Activated CD4-positive, alpha-beta memory T cell treated with anti-CD3 and anti-CD28 coated beads for 36 hours (primary cell): ENCODE measurements around the gene MS4A4A. TPM values are rescaled to one million over a fixed set of nuclear protein-coding genes. Genes with fewer than 3 reads are reported as not detected.

ENCODE experiments used
- CTCF ChIA-PET: fragments of 350-600 bp; sonication (Branson Sonifier 250); formaldehyde crosslinking; loops from one replicate; lab custom pipeline; 2021; ENCODE audit warnings: antibody characterized with exemption, inconsistent platforms; lab: Charles Lee
- POLR2A ChIA-PET: fragments of 350-600 bp; sonication (Branson Sonifier 250); formaldehyde crosslinking; loops from one replicate; lab custom pipeline; 2021; ENCODE audit warnings: antibody characterized with exemption; lab: Charles Lee
- DNase-seq: peaks from one replicate; pipeline ENCODE4 v3.0.0-alpha.2; 2020
- H3K27ac Mint-ChIP-seq: one replicate; pipeline ENCODE4 v1.8.0; 2021; ENCODE audit warnings: mixed read lengths
- H3K27me3 Mint-ChIP-seq: one replicate; pipeline ENCODE4 v1.8.0; 2021; ENCODE audit warnings: mixed read lengths
- H3K36me3 Mint-ChIP-seq: one replicate; pipeline ENCODE4 v1.8.0; 2021; ENCODE audit warnings: mixed read lengths
- H3K4me1 Mint-ChIP-seq: one replicate; pipeline ENCODE4 v1.8.0; 2021; ENCODE audit warnings: low read depth, mixed read lengths
- H3K4me3 Mint-ChIP-seq: one replicate; pipeline ENCODE4 v1.8.0; 2021; ENCODE audit warnings: mild to moderate bottlenecking, mixed read lengths
- H3K9me3 Mint-ChIP-seq: one replicate; pipeline ENCODE4 v1.8.0; 2021; ENCODE audit warnings: mixed read lengths
- intact Hi-C: fragments of 100-400 bp; cut with micrococcal nuclease; formaldehyde crosslinking; loops from one replicate; pipeline ENCODE4 v1.15.1; 2023
- total RNA-seq, 2 experiments: library from RNA; stranded (reverse); gene quantifications; one replicate each; pipeline ENCODE4 v1.2.3, GENCODE V29; 2021

The MS4A4A gene
- total RNA-seq, result not detected

DNA sequence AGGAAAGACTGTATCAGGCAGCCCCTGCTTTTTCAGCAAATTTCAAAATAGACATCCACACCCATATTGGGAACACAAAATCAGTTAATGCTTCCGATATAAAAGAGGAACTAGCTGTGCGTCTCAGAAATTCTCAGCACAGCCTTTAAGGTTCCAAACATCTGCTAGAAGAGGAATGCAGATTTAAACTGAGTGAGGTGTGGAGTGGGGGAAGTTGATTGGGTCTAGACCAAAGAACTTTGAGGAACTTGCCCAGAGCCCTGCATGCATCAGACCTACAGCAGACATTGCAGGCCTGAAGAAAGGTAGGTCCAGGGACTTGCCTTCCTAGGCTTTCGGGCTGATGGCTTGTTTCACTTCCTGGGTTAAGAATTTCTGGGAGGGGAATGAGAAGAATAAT is at the start of gene MS4A4A:
Gene MS4A4A, plus strand, starts transcription at position 255 of the 400 bp plus-strand sequence. Its CDS starts 10 bp downstream, at position 265.
- Mint-ChIP-seq H3K4me1 (no peaks in the 10 kb centered on the region), H3K27ac (no peak within 1 kb of the TSS), H3K9me3 (no peaks in the 10 kb centered on the region), H3K36me3 (no peaks in the 10 kb centered on the region), H3K4me3 (no peak within 1 kb of the TSS), H3K27me3 (peaks cover 13% of the 10 kb centered on the region)
- DNase-seq, result no peak
- POLR2A ChIA-PET, result no interaction called here
- CTCF ChIA-PET, result no interaction called here
- intact Hi-C loops, result no loop called here

DNA sequence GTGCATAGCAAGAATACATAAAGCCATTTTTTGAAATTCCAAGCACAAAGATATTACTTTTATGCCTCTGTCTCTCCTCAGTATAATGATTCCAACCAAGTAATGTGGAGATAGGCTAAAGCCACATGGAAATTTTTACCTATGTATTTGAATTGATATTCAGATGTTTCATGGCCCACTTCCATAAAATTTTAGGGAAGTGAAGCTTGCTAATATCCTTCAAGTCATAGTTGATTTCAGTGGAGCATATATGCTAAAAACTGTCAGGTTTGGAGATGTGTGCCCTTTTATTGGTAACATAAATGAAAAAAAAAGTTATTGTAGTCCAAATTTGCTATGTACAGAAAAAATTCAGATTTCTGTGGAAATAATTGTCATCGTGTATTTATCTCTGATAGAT is 49.8 kb upstream of the MS4A4A start:
- POLR2A ChIA-PET, result no interaction called here
- CTCF ChIA-PET, result interaction anchor here (0.7 kb wide), 1 partner anchor 636 kb away, joined by 4 read pairs; no protein-coding TSS in a partner anchor
- Mint-ChIP-seq H3K9me3 (no peaks in the 10 kb centered on the region), H3K27ac (no peak overlapping the region), H3K4me3 (no peak overlapping the region), H3K36me3 (no peaks in the 10 kb centered on the region), H3K27me3 (peaks cover 3% of the 10 kb centered on the region), H3K4me1 (no peaks in the 10 kb centered on the region)
- intact Hi-C loops, result no loop called here
- DNase-seq, result no peak

DNA sequence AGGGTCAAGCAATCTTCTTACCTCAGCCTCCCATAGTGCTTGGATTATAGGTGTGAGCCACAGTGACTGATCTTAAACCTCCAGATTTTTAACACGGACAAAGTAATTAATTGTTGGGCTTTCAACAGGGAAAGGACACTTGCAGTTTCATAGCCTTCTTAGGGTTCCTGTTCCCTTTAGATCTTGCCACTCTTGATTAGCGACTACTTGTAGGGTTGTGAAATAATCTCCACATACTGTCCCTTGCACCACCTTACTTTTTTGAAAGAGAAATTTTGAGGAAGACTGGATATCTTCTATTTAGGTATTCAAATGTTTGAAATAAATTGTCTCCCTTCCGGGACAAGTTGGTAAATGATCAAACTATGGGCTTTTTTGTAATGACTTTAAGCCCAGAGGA is 45.1 kb upstream of the MS4A4A start:
- H3K36me3 Mint-ChIP-seq, result no peaks in the 10 kb centered on the region
- H3K9me3 Mint-ChIP-seq, result no peaks in the 10 kb centered on the region
- no peak for DNase-seq
- ChIA-PET POLR2A (no interaction called here), CTCF (interaction anchor here (0.6 to 1.0 kb wide), 2 partner anchors 11 to 442 kb away, joined by 3 to 4 read pairs; no protein-coding TSS in a partner anchor)
- H3K27ac Mint-ChIP-seq, result no peak overlapping the region
- H3K27me3 Mint-ChIP-seq, result peaks cover 15% of the 10 kb centered on the region
- intact Hi-C loops, result no loop called here
- no peaks in the 10 kb centered on the region for H3K4me1 Mint-ChIP-seq
- H3K4me3 Mint-ChIP-seq, result no peak overlapping the region

DNA sequence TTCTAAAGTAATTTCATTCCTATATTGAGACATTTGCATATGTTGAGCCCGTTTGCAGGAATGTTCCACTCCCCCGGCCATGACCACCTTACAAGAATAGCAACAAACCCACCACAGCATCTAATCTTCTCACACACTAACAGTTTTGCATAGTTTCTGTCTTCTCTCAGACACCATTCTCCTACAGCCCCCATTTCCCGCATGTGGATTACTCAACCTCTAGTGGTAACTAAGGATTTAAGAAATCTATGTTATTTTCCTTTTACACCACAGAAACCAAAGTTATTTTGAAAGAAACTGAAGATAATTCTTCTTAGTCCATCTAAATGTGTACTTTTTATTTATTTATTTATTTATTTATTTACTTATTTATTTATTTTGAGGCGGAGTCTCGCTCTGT is 39.8 kb upstream of the MS4A4A start:
- DNase-seq, result no peak
- H3K4me1 Mint-ChIP-seq, result no peaks in the 10 kb centered on the region
- CTCF ChIA-PET, result no interaction called here
- intact Hi-C loops, result no loop called here
- H3K4me3 Mint-ChIP-seq, result no peak overlapping the region
- no peaks in the 10 kb centered on the region for H3K9me3 Mint-ChIP-seq
- H3K36me3 Mint-ChIP-seq, result no peaks in the 10 kb centered on the region
- POLR2A ChIA-PET, result no interaction called here
- no peak overlapping the region for H3K27ac Mint-ChIP-seq
- peaks cover 23% of the 10 kb centered on the region for H3K27me3 Mint-ChIP-seq

DNA sequence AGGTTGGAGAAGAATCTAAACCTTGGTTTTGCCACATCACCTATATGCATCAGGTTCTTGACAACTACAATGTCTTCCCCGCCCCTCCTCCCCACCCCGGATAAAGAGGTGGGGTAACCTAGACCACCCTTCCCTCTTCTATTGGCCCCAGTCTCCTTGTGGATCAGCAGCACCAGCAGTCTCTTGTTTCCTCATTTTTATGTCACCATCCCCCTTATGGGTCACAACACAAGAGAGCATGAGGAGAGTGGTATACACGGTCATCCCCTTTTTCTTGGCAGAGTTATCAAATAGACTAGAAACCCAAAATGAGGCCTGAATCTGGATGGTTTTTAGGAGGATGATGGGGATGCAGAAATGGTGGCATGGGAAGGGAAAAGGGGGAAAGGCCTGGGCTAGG is 38.7 kb upstream of the MS4A4A start:
- H3K27me3 Mint-ChIP-seq, result peaks cover 23% of the 10 kb centered on the region
- CTCF ChIA-PET, result no interaction called here
- H3K36me3 Mint-ChIP-seq, result no peaks in the 10 kb centered on the region
- no peak overlapping the region for H3K27ac Mint-ChIP-seq
- intact Hi-C loops, result no loop called here
- no peaks in the 10 kb centered on the region for H3K4me1 Mint-ChIP-seq
- H3K4me3 Mint-ChIP-seq, result no peak overlapping the region
- no peaks in the 10 kb centered on the region for H3K9me3 Mint-ChIP-seq
- POLR2A ChIA-PET, result no interaction called here
- no peak for DNase-seq

DNA sequence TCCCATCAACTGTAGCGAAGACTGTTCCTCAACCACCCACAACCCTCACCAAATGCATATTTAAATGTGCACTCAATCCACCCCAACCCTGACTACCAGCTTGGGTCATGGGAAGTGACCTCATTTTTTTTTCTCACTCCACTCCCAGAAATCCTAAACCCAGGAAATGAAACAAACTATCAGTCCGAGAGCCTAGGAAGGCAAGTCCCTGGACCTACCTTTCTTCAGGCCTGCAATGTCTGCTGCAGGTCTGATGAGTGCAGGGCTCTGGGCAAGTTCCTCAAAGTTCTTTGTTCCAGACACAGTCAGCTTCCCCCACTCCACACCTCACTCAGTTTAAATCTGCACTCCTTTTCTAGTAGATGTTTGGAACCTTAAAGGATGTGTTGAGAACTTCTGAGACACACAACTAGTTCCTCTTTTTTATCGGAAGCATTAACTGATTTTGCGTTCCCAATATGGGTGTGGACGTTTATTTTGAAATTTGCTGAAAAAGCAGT is 37.7 kb upstream of the MS4A4A start, which contains the start of gene MS4A4E:
Gene MS4A4E, minus strand, starts transcription at position 398 of the 500 bp plus-strand sequence. CDS start 13,082 bp downstream, outside the sequence.
- intact Hi-C loops, result no loop called here
- ChIA-PET CTCF (no interaction called here), POLR2A (no interaction called here)
- Mint-ChIP-seq H3K27me3 (peaks cover 16% of the 10 kb centered on the region), H3K4me1 (no peaks in the 10 kb centered on the region), H3K9me3 (no peaks in the 10 kb centered on the region), H3K36me3 (no peaks in the 10 kb centered on the region), H3K4me3 (no peak within 1 kb of the TSS), H3K27ac (no peak within 1 kb of the TSS)
- no peak for DNase-seq

DNA sequence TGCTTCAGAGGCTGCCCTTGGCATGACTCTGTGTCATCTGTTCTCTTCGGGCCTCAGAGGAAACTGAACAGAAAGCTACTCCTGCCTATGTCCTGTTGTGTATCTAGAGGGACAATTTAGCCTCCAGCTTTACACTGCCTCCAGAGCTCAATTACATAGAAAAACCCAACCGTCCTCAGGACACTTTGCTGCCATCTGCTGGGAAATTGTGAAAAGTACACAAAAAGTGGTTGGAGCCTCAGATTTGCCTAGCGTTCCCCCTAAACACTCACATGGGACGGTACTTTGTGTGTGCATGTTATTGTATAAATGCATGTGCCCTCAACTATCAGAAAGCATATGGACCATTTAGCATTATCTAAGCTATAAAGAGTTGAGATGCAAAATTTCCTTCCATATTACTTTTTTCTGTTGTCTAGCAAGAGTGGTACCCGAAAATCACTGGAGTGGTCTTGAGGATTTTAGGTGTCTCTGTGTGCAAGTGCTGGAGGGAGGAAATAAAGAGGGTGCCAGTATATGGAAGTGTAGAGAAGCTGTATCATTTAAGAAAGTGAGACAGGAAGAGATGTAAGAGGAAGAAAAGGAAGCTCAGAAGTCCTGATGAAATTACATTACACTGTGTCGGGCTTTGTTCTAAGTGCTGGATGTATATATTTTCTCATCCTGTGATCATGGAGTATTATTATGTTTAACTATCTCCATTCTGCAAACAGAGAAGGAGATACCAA is 28.8 kb upstream of the MS4A4A start:
- H3K27me3 Mint-ChIP-seq, result peaks cover 19% of the 10 kb centered on the region
- intact Hi-C loops, result no loop called here
- H3K36me3 Mint-ChIP-seq, result no peaks in the 10 kb centered on the region
- H3K4me1 Mint-ChIP-seq, result no peaks in the 10 kb centered on the region
- no peak for DNase-seq
- ChIA-PET CTCF (no interaction called here), POLR2A (no interaction called here)
- no peak overlapping the region for H3K4me3 Mint-ChIP-seq
- no peak overlapping the region for H3K27ac Mint-ChIP-seq
- peaks cover 8% of the 10 kb centered on the region for H3K9me3 Mint-ChIP-seq

DNA sequence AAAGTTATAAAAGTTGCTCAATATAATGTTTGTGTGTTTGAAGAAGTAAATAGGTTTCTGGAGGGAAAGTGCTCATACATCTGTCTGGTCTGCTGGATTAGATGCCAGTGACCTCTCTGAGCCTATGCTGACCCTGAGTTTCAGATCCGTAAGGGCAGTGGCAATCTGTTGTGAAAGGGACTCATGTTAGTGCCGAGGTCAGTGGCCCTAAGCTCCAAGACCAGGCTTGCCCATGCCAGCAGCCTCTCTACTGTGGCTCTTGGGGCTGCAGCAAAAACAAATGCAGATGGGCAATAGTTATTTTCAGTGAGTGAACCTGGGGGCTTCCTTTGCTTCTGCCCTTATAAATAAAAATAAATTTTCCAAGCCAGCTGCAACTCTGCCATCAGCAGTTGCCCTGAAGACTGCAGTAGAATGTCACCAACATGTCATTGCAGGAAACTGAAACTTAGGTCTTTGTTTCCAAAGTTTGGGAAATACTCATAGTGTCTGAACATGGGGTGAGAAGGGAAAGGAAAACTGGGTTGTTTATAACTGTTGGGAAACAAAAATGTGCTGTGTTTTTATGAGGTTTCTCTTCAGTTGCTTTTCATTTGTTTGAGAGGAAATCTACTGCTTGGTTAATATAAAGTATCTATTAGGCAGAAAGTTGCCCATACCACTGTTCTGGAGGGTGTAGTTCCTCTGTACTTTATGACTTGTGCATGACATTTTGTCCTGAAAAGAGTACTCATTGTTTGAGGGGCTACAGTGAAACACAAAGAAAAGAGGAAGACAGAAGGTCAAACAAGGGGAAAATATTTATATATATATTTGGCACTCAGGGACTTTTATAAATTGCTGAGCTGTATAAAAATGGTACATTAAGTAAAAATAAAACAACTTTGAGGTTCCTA is 28.0 kb upstream of the MS4A4A start:
- intact Hi-C loops, result no loop called here
- no peak for DNase-seq
- no peaks in the 10 kb centered on the region for H3K4me1 Mint-ChIP-seq
- CTCF ChIA-PET, result interaction anchor here (0.8 kb wide), 1 partner anchor 12 kb away, joined by 4 read pairs; no protein-coding TSS in a partner anchor
- POLR2A ChIA-PET, result no interaction called here
- H3K27ac Mint-ChIP-seq, result no peak overlapping the region
- no peak overlapping the region for H3K4me3 Mint-ChIP-seq
- peaks cover 8% of the 10 kb centered on the region for H3K9me3 Mint-ChIP-seq
- H3K36me3 Mint-ChIP-seq, result no peaks in the 10 kb centered on the region
- peaks cover 19% of the 10 kb centered on the region for H3K27me3 Mint-ChIP-seq

DNA sequence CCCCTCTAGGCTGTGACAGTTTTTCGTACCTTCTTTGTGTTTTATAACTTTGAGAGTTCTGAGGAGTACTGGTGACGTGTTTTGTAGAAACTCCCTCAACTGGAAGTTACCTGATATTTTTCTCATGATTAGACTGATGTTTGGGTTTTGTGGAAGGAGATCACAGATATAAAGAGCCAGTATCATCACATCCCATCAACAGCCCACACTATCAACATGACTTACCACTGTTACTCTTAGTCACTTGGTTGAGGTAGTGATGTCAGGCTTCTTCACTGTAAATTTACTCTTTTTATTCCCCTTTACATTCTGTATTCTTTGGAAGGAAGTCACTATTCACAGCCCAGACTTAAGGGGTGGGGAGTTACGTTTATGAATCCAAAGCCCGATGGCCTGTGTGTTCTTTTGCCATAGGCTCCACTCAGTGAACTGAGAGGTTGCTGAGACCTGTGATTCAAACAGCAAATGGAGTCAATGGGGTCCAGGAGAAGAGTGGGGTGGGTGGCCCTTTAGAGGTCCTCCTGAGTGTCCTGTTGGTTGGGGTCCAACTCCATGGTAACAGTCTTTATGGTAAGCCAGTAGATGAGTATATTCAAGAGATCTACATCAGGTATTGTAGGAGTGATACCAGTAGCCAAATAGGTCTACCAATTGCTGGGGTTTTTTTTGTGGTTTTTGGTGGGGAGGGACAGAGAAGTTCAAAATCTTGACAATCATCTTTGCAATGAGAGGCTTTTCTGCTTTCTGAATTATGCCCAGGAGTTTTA is 22.3 kb upstream of the MS4A4A start:
- H3K4me3 Mint-ChIP-seq, result no peak overlapping the region
- H3K36me3 Mint-ChIP-seq, result no peaks in the 10 kb centered on the region
- POLR2A ChIA-PET, result no interaction called here
- H3K27me3 Mint-ChIP-seq, result peaks cover 10% of the 10 kb centered on the region
- no peak overlapping the region for H3K27ac Mint-ChIP-seq
- CTCF ChIA-PET, result no interaction called here
- no peak for DNase-seq
- H3K4me1 Mint-ChIP-seq, result no peaks in the 10 kb centered on the region
- intact Hi-C loops, result no loop called here
- H3K9me3 Mint-ChIP-seq, result peaks cover 8% of the 10 kb centered on the region

DNA sequence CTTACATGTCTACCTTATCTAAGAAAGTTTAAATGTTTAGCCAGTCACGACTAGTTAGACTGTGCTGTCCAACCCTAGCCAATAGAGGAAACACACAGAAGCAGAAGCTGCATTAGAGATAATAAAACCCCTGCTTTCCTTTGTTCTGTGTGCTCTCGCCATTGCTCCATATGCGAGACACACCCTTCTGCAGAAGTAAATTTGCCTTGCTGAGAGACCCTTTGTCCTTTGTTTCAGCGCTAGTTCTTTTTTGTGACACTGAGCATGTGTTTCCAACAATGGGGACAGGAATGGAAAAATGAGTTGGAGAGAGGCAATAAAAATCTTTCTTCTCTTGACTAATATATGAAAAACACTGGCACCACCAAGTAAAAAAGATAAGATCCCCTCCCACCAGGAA is 19.5 kb upstream of the MS4A4A start:
- H3K36me3 Mint-ChIP-seq, result no peaks in the 10 kb centered on the region
- intact Hi-C loops, result no loop called here

DNA sequence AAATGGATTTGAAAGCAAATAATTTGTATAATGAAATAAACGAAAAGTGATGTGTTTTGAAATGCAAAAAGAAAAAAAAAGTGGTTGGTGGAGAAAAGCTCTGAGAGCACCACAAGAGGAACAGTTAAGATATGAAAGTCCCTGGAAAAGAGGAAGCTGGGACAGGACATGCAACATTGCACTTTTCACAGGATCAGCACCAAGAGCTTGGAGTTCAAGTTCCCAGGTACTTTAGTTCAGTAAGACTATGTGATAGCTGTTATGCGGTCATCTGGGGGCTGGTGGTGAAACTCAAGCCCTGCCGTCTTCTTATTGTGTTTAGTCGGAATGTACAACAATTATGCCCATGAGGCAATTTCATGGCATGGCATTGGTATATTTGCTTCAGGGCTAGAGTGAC is 17.1 kb upstream of the MS4A4A start:
- intact Hi-C loops, result no loop called here
- Mint-ChIP-seq H3K4me3 (no peak overlapping the region), H3K4me1 (no peaks in the 10 kb centered on the region), H3K36me3 (no peaks in the 10 kb centered on the region), H3K9me3 (no peaks in the 10 kb centered on the region), H3K27me3 (peaks cover 6% of the 10 kb centered on the region), H3K27ac (no peak overlapping the region)
- no peak for DNase-seq
- CTCF ChIA-PET, result interaction anchor here (1.4 to 1.7 kb wide), 2 partner anchors 13 to 71 kb away, joined by 4 to 7 read pairs; no protein-coding TSS in a partner anchor
- POLR2A ChIA-PET, result no interaction called here

More for the DNA sequence above, 19.5 kb upstream of the MS4A4A start:
- CTCF ChIA-PET, result no interaction called here
- Mint-ChIP-seq H3K4me1 (no peaks in the 10 kb centered on the region), H3K9me3 (no peaks in the 10 kb centered on the region), H3K4me3 (no peak overlapping the region), H3K27ac (no peak overlapping the region), H3K27me3 (peaks cover 6% of the 10 kb centered on the region)
- POLR2A ChIA-PET, result no interaction called here
- no peak for DNase-seq
